ENCODE measurements around the gene TOLLIP.
A peak's percentile ranks its signal among the peaks of the same experiment; 100 is the strongest.

The TOLLIP gene

DNA sequence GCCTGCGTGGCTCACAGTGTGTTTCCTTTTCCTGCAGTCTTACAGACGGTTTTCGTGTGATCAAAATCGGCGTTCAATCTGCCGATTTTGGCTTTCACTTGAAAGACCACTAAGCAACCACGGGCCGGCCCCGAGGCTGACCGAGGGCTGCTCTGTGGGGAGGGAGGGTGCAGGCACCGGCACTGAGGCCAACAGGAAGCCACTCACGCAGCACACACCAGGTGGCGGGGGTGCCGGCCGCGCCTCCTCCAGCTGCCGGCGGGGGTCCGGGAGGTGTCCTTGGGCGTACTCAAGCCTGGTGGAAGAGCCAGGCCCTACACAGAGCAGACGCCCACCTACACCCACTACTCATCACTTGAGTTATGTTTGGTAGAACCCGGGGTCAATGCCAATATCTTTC lies 14.3 kb downstream of the TOLLIP start:
- no peak for DNase-seq (ENCODE audit: low spot score)

DNA sequence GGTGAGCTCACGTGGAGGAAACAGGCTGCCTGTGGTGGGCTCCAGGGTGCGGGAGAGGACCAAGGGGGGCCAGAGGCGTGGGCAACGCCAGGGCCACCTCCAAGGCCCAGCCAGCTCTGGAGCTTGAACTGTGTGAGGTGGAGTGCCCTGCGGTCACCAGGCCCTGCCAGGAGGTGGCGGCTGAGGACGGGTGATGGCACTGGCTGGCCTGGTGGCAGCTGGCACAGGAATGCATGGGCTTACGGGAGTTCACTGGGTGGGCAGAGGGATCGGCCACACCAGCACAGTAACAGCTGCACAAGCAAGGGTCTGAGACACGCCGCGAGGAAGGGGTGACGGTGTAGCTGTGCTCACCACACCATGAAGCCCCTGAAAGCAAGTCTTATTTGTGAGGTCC lies 15.8 kb downstream of the TOLLIP start:
- TF ChIP-seq, protein P1, sequence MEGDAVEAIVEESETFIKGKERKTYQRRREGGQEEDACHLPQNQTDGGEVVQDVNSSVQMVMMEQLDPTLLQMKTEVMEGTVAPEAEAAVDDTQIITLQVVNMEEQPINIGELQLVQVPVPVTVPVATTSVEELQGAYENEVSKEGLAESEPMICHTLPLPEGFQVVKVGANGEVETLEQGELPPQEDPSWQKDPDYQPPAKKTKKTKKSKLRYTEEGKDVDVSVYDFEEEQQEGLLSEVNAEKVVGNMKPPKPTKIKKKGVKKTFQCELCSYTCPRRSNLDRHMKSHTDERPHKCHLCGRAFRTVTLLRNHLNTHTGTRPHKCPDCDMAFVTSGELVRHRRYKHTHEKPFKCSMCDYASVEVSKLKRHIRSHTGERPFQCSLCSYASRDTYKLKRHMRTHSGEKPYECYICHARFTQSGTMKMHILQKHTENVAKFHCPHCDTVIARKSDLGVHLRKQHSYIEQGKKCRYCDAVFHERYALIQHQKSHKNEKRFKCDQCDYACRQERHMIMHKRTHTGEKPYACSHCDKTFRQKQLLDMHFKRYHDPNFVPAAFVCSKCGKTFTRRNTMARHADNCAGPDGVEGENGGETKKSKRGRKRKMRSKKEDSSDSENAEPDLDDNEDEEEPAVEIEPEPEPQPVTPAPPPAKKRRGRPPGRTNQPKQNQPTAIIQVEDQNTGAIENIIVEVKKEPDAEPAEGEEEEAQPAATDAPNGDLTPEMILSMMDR (IDR thresholded peaks at IDR 0.05; ENCODE audit: extremely low read depth, insufficient read depth, missing control alignments) = peak; percentile 49
- DNase-seq (ENCODE audit: low spot score) = no peak
- in situ Hi-C loops (cut with MboI; ENCODE audit: low pct_unique_long_range_greater_than_20kb, low sequenced_read_pairs, unreplicated experiment) = no loop called here

More for the DNA sequence above, 14.3 kb downstream of the TOLLIP start:
- TF ChIP-seq, protein P1 (IDR thresholded peaks at IDR 0.05; ENCODE audit: extremely low read depth, insufficient read depth, missing control alignments) = no peak
- in situ Hi-C loops (cut with MboI; ENCODE audit: low pct_unique_long_range_greater_than_20kb, low sequenced_read_pairs, unreplicated experiment) = no loop called here

DNA sequence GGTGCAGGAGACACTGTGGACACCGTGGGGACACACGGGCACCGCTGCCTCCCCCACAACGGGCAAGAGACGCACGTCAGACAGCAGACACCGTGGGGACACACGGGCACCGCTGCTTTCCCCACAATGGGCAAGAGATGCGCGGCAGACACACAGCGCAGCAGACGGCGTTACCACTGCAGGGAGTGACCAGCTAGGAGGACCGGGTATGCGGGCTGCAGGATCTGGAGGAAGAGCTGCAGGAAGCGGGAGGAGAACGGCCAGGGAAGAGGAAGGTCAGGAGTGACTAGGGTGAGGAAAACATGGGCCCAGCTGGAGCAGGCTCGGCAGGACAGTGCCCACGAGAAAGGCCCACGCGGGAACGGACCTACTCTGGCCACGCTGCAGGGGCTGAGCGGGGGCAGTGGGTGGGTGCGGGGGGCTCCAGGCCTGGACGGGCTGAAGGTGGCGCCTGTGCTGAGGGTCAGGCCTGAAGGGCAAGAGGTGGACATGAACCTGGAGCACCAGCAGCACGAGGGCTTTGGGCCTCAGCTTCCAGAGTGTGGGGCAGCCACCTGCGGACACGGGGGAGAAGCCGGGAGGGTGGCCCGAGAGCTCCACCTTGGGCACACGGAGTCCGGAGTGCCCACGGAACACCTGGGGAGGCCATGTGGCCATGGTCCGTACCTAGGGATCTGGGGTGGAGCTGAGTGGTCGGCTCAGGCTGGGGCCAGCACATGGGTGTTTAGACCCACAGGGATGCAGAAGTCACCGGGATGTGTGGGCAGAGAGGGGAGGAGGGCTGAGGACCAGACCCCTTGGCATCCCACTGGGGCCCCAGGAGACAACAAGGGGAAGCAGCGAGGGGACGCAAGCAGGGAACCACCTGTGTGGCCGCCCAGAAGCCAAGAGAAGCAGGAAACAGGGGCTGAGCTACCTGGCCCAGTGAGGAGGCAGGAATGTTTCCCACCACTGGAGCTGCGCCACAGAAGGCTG lies 16.5 kb downstream of the TOLLIP start:
- in situ Hi-C loops (cut with MboI; ENCODE audit: low pct_unique_long_range_greater_than_20kb, low sequenced_read_pairs, unreplicated experiment) = no loop called here
- DNase-seq (ENCODE audit: low spot score) = no peak
- TF ChIP-seq, protein P1 (IDR thresholded peaks at IDR 0.05; ENCODE audit: extremely low read depth, insufficient read depth, missing control alignments) = no peak

DNA sequence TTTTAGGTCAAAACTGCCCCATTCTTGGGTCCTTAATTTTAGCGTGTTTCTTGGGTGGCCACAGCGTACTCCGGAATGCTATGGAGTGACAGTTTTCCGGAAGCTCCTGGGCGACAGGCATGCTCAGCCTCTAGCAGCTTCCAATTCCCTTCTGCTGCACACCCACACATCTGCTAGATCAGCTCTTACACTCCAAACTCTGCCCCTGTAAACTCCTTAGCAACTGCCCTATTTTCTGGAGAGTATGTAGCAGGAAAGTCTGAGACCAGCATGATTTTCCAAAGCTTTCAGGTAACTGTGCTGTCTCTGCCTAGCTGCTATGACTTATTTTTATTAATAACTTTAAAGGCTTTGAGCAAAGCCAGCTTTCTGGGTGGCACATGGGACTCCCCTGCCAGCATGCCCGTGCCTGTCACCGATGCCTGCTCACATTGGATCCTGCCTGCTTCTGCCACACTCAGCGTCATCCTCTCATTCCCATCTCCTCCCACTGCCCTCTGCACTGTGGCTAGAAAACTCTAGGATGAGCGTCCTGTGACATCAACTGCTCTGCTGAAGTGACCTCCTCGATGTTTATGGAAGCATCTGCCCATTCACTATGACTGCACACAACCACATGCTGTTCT lies 17.3 kb downstream of the TOLLIP start:
- in situ Hi-C loops (cut with MboI; ENCODE audit: low pct_unique_long_range_greater_than_20kb, low sequenced_read_pairs, unreplicated experiment) = no loop called here
- TF ChIP-seq, protein P1 (IDR thresholded peaks at IDR 0.05; ENCODE audit: extremely low read depth, insufficient read depth, missing control alignments) = no peak
- no peak for DNase-seq (ENCODE audit: low spot score)

DNA sequence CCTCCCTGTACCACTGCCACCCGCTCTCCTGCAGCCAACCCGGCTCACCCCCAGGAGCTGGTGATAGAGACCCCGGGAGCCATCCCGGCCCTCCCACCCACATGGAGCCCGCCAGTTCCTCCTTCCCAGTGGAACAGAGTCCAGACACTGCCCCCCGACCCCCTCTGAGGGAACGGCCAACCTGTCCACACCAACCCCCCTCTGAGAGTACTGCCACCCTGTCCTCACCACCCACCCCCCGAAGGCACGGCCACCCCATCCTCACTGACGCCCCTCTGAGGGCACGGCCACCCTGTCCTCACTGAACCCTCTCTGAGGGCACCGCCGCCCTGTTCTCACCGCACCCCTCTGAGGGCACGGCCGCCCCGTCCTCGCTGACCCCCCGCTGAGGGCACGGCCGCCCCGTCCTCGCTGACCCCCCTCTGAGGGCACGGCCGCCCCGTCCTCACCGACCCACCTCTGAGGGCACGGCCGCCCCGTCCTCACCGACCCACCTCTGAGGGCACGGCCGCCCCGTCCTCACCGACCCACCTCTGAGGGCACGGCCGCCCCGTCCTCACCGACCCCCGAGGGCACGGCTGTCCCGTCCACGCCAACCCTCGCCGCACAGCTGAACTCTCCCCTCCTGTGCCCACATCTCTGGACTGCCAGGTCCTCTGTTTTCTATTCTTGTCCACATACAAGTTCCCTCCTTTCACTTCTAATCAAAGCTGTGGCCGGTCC lies 18.0 kb downstream of the TOLLIP start:
- TF ChIP-seq, protein P1 (IDR thresholded peaks at IDR 0.05; ENCODE audit: extremely low read depth, insufficient read depth, missing control alignments) = no peak
- in situ Hi-C loops (cut with MboI; ENCODE audit: low pct_unique_long_range_greater_than_20kb, low sequenced_read_pairs, unreplicated experiment) = no loop called here
- no peak for DNase-seq (ENCODE audit: low spot score)

Data from GM13977 (cell line).